Transverse colon (tissue), 4 donors: ENCODE measurements around the gene RALGAPA2. TPM values are rescaled to one million over a fixed set of nuclear protein-coding genes. Genes with fewer than 3 reads are reported as not detected.

Experiments
- DNase-seq: peaks from one replicate; pipeline ENCODE4 v3.0.0-alpha.2; 2019
- H3K27ac ChIP-seq, 4 donors: fragments of 200-600 bp; sonication (generic); 2 replicates each; pipeline ENCODE4 v1.5.1; 2016 to 2018; ENCODE audit warnings: inconsistent platforms in 4 of 4
- H3K27me3 ChIP-seq: fragments of 200-600 bp; sonication (generic); 2 replicates; pipeline ENCODE4 v1.5.1; 2017; ENCODE audit warnings: inconsistent platforms
- H3K36me3 ChIP-seq, 4 donors: fragments of 200-600 bp; sonication (generic); 2 replicates each; pipeline ENCODE4 v1.5.1; 2017 to 2019; ENCODE audit warnings: inconsistent platforms in 4 of 4
- H3K4me1 ChIP-seq, 4 donors: fragments of 200-600 bp; sonication (generic); 2 replicates each; pipeline ENCODE4 v1.5.1; 2017 to 2020; ENCODE audit warnings: inconsistent platforms in 4 of 4
- H3K4me3 ChIP-seq, 4 donors: fragments of 200-600 bp; sonication (generic); 1 replicate in 1 of 4; 2 replicates in 3 of 4; pipeline versions ENCODE4 v1.5.1 to v1.6.1; 2017 to 2019; ENCODE audit warnings: inconsistent platforms in 4 of 4
- H3K9me3 ChIP-seq, 2 donors: fragments of 200-600 bp; sonication (generic); 2 replicates each; pipeline ENCODE4 v1.5.1; 2017 to 2019; ENCODE audit warnings: inconsistent platforms in 2 of 2
- EP300 ChIP-seq: sonication (generic); formaldehyde crosslinking; IDR thresholded peaks from one replicate; pipeline ENCODE4 v1.6.1; 2017; ENCODE audit warnings: antibody characterized with exemption, low read depth
- POLR2A ChIP-seq: fragments of 450-650 bp; IDR thresholded peaks from one replicate; pipeline ENCODE4 v1.6.1; 2016; ENCODE audit warnings: antibody characterized with exemption, mild to moderate bottlenecking, moderate library complexity
- POLR2AphosphoS5 ChIP-seq, 3 donors: sonication (generic); formaldehyde crosslinking; IDR thresholded peaks; one replicate each; pipeline ENCODE4 v1.6.1; 2016; ENCODE audit warnings: antibody characterized with exemption in 3 of 3
- WGBS, 2 donors: methylation state at CpG; one replicate each; pipeline ENCODE4 v1.1.5; 2018; ENCODE audit warnings: low coverage in 1 of 2; 5-methylcytosine and 5-hydroxymethylcytosine counted together
- in situ Hi-C, 4 donors: fragments of 200-750 bp; cut with MboI; loops; one replicate each; pipeline versions ENCODE4 v1.15.0 to v1.15.1; 2017; ENCODE audit warnings: low sequenced_read_pairs in 3 of 4, low pct_ligation_motif_present in 1 of 4, low pct_unique_long_range_greater_than_20kb in 1 of 4
- intact Hi-C: fragments of 100-400 bp; cut with DNase I; formaldehyde crosslinking; loops from one replicate; pipeline ENCODE4 v1.15.1; 2023; ENCODE audit warnings: low total_unique reads
- total RNA-seq, 4 donors: library from RNA; depleted of rRNA; stranded (reverse); fragments of >200 nt; gene quantifications; one replicate each; pipeline ENCODE4 v1.1.0, GENCODE V29; 2016
- TF ChIP-seq, protein P1 (sequence below), 5 experiments: fragments of 200-600 bp in 3 of 5; fragments of 450-650 bp in 2 of 5; sonication (generic) in 3 of 5; IDR thresholded peaks; 1 replicate in 2 of 5; 2 replicates in 3 of 5; pipeline ENCODE4 v1.5.1; 2016 to 2017; ENCODE audit warnings: antibody characterized with exemption in 5 of 5, inconsistent platforms in 3 of 5, mild to moderate bottlenecking in 2 of 5, moderate library complexity in 1 of 5

The RALGAPA2 gene
- total RNA-seq, 4 donors from 2014 or later = 29.5 to 84.0 (median 66.5) TPM

DNA sequence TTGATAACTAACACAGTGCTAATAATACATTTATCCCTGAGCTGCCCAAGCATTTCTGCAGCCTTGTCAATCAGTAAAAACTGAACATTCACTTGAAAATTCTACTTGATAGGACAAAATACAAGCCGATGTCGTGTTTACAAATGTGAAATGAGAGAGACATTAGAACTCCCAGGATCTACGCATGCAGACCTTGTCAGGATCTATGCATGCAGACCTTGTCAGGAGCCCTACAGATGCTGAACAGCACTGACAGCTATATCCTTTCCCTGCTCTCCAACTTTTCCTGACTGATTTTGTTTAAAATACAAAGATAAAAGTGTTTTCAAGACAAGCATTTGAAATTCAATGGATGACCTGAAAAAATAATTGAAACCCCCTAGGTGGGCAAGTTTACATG is 315.6 kb downstream of the RALGAPA2 start:
- WGBS, 2 donors = 97 to 100% methylated on average over 3 of the region's 3 CpGs
- no peaks in the 10 kb centered on the region for H3K27me3 ChIP-seq
- TF ChIP-seq, protein P1, sequence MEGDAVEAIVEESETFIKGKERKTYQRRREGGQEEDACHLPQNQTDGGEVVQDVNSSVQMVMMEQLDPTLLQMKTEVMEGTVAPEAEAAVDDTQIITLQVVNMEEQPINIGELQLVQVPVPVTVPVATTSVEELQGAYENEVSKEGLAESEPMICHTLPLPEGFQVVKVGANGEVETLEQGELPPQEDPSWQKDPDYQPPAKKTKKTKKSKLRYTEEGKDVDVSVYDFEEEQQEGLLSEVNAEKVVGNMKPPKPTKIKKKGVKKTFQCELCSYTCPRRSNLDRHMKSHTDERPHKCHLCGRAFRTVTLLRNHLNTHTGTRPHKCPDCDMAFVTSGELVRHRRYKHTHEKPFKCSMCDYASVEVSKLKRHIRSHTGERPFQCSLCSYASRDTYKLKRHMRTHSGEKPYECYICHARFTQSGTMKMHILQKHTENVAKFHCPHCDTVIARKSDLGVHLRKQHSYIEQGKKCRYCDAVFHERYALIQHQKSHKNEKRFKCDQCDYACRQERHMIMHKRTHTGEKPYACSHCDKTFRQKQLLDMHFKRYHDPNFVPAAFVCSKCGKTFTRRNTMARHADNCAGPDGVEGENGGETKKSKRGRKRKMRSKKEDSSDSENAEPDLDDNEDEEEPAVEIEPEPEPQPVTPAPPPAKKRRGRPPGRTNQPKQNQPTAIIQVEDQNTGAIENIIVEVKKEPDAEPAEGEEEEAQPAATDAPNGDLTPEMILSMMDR (IDR thresholded peaks at IDR 0.05) = no peak
- TF ChIP-seq POLR2A (no peak), EP300 (no peak), POLR2AphosphoS5 (IDR thresholded peaks at IDR 0.05) (no peak)
- H3K9me3 ChIP-seq = no peaks in the 10 kb centered on the region
- intact Hi-C loops (no loop called here), in situ Hi-C loops (loop anchor here in 1 of 4 donors (25.0 kb wide), 1 partner anchor 91 kb away; no protein-coding TSS in a partner anchor)
- H3K4me3 ChIP-seq = no peak overlapping the region
- no peak for DNase-seq
- no peak overlapping the region for H3K27ac ChIP-seq
- H3K4me1 ChIP-seq = peaks cover 0 to 9% (median 0%) of the 10 kb centered on the region in 4 donors
- H3K36me3 ChIP-seq = peaks cover 0 to 5% (median 2%) of the 10 kb centered on the region in 4 donors

GRCh38 chr20:20395903-20396568 is 316.4 kb downstream of the RALGAPA2 start:
- Histone ChIP-seq H3K4me3 (no peak overlapping the region), H3K9me3 (no peaks in the 10 kb centered on the region), H3K27me3 (no peaks in the 10 kb centered on the region), H3K27ac (no peak overlapping the region), H3K36me3 (peaks cover 0 to 10% (median 2%) of the 10 kb centered on the region in 4 donors), H3K4me1 (peaks cover 0 to 9% (median 0%) of the 10 kb centered on the region in 4 donors)
- 95% methylated on average over 29 of the region's 29 CpGs; no CpG with 5 or more reads in 1 of the 2 donors for WGBS, 2 donors
- in situ Hi-C loops (loop anchor here in 1 of 4 donors (25.0 kb wide), 1 partner anchor 91 kb away; no protein-coding TSS in a partner anchor), intact Hi-C loops (no loop called here)
- DNase-seq = no peak
- TF ChIP-seq EP300 = no peak
- TF ChIP-seq, protein P1 (IDR thresholded peaks at IDR 0.05) = no peak
- no peak for TF ChIP-seq POLR2AphosphoS5 (IDR thresholded peaks at IDR 0.05)

DNA sequence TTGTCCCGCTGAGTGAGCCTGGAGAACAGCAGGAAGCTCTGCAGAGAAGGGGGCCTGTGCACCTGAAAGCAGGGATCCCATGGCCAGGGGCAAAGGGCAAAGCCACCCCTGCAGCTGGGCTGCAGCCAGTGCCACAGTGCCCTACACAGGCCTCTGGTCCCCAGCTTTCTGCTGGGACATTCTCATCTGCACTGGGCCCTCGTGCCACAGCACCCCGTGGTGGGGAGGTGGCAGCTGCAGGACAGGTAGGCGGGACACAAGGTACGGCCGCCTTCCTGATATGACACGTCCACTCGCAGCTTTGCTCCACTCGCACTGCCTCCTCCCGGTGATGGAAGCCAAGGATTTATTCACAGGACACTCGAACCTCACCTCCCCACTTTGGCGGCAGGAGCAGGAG is 317.4 kb downstream of the RALGAPA2 start:
- no peak for DNase-seq
- Histone ChIP-seq H3K27me3 (no peaks in the 10 kb centered on the region), H3K4me3 (no peak overlapping the region), H3K9me3 (no peaks in the 10 kb centered on the region), H3K27ac (no peak overlapping the region), H3K4me1 (peaks cover 0 to 6% (median 0%) of the 10 kb centered on the region in 4 donors), H3K36me3 (peaks cover 0 to 14% (median 2%) of the 10 kb centered on the region in 4 donors)
- in situ Hi-C loops (loop anchor here in 1 of 4 donors (25.0 kb wide), 1 partner anchor 92 kb away; no protein-coding TSS in a partner anchor), intact Hi-C loops (no loop called here)
- WGBS, 2 donors = 88% methylated on average over 12 of the region's 12 CpGs; no CpG with 5 or more reads in 1 of the 2 donors
- TF ChIP-seq POLR2A (no peak), EP300 (no peak), POLR2AphosphoS5 (IDR thresholded peaks at IDR 0.05) (no peak)
- TF ChIP-seq, protein P1 (IDR thresholded peaks at IDR 0.05) = no peak

DNA sequence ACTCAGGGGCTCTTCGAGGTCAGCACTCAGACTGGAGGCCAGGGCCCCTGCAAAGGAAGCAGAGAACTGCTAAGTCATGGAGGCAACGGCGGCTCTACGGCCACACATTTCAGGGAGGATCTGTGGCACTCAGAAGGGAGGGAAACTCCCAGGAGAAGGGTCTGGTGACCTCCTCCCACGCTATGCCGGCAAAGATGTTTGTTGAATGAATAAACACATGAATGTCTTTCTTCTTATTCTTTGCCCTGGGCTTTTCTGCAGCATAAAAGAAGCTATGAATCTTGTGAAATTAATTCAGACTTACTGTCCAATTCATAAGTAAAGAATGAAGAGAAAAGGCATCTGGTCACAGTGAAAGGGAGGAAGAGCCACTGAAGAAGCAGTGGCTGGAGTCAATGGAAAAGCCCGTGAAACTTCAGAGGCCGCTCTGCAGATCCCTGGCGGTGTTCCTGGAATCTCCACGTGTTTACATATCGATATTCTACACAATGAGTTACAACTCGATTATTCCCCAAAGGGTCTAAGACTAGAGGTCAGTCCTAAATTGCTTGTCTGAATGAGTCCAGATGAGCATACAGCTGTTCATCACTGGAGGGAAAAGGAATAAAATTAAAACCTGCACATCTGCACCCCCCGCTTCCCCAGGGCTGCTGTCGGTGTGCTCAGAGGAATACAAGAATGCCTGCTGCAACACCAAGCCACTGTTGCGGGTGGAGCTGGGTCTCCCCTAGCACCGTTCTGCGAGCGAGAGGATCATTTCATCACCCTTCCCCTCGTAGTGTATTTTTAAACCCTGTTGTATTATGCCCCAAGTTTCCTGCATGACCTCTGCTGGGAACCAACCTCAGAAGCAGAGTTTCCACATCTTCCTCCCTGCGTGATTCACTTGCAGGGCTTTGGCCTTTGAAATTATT is 319.0 kb downstream of the RALGAPA2 start:
- Histone ChIP-seq H3K27ac (no peak overlapping the region), H3K9me3 (no peaks in the 10 kb centered on the region), H3K36me3 (peaks cover 0 to 15% (median 2%) of the 10 kb centered on the region in 4 donors), H3K4me1 (no peaks in the 10 kb centered on the region), H3K27me3 (no peaks in the 10 kb centered on the region), H3K4me3 (no peak overlapping the region)
- intact Hi-C loops = no loop called here
- in situ Hi-C loops = loop anchor here in 1 of 4 donors (25.0 kb wide), 1 partner anchor 94 kb away; no protein-coding TSS in a partner anchor
- DNase-seq = no peak
- TF ChIP-seq, protein P1 (IDR thresholded peaks at IDR 0.05) = no peak
- no peak for TF ChIP-seq POLR2AphosphoS5 (IDR thresholded peaks at IDR 0.05)
- no peak for TF ChIP-seq POLR2A
- TF ChIP-seq EP300 = no peak
- WGBS, 2 donors = 71 to 72% methylated on average over 13 to 20 of the region's 20 CpGs
